NCI-H1417 treated with DMSO at 0.1 percent for 48 hours (cell line): ENCODE results near the gene HADHB.
A peak's percentile ranks its signal among the peaks of the same experiment; 100 is the strongest.
"Not testable (repeated sequence)": the region's sequence is repeated elsewhere in the genome, so short reads cannot be mapped to it uniquely, and the experiment has no call there.

Source experiments
- DNase-seq: peaks from one replicate; lab custom pipeline; 2025; lab: John Stamatoyannopoulos, UW

Gene HADHB

DNA sequence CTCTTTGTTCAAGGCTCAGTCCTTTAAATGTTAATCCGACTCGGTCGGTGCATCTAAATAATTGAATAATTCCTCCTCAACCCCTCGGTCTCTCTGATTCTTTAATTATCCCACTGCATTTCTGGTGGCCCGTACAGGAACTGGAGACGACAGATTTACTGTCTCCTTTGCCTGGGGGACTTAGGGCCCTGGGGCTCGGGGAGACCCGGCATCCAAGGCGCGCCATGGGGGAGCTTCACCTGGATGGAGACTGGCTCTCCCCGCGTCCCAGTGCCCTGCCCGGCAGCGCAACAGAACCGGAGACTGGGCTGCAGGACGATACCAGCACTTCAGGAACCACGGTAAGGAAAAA is 53.5 kb downstream of the HADHB start:
- DNase-seq, result no peak

DNA sequence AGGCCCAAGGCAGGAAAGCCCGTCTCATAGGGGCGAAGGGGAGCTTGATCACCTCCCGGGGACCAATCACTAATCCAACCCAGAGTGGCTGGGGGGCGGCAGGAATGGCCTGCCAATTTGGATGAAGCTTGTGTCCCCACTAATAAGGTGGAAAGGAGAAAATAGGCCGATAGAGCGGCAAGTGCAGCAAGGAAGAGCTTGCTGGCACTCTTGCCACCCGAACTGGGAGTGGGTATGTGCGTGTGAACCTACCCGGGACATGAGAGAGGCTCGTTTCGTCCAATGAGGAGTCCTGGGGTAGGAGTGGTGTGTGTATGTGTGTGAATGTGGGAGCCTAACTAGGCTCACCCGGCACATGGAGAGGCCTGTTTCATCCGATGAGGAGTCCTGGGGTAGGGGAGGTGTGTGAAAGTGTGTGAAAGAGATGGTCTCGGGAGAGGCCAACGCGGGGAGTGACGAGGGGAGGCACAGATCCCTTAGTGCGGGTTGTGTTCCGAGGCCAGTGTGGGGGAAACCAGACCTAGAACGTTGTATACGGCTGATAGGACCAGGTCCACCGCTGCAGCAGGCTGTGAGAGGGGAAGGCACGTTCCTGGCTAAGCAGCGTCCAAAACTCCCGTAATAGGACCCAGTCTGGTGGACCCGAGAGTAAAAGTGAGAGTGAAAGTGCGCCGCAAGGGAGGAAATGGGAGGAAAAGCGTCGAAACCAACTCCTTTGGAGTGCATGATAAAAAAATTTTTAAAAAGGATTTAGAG is 54.1 kb downstream of the HADHB start:
- DNase-seq, result no peak

DNA sequence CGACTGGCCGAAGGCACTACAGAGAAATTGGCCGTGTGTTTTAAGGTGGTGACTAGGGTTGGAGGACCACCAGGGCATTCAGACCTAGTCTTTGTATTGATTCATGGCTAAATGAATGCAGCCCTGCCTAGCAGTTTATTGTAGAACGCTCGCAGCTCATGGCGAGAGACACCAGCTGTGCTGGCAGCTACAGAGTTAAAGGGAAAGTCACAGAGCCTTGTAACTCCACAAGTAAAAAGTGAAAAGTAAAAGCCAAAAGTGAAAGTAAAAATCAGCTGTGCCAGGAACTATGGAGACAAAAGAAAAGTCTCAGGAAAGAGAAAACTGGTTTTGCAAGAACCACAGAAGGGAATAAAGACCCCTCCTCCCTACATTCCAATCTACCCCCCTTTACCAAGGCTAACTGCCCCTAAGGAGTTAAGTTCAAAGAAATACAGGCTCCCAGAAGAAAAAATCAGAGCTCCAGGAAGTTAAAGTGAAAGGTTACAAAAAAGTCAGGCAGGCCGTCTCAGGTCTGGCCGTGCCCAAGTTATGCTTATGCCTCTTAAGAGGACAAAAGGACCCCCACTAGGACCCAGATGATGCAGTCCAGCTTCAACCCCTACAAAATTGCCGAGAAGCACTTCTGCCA is 54.8 kb downstream of the HADHB start:
- DNase-seq, result no peak

DNA sequence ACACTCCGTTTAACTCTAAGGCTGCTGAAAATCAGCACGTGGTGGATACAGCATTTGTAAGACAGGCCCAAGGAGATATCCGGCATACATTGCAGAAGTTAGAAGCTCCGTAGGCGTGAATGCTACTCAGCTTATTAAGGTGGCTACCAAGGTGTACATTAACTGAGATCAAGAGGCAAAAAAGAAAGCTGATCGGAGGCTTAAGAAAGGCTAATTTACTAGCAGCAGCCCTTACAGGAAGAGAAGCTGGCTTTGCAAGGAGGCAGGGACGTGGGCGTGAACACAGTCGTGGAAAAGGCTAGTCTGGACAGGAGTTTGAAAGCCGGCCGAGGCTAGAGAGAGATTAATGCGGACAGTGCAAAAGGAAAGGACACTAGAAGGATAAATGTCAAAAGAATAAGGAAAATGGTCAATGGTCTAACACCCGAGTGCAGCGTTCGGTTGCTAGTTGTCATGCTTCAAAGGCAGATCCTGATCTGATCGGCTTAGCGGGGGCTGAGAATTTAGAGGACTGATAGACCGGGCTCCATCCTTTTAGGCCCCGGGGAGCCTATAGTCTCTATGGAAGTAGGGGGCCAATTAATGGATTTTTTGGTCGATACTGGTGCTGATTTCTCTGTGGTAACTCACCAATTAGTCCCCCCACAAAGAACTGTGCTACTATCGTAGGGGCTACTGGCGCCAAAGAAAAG is 55.6 kb downstream of the HADHB start:
- no peak for DNase-seq

DNA sequence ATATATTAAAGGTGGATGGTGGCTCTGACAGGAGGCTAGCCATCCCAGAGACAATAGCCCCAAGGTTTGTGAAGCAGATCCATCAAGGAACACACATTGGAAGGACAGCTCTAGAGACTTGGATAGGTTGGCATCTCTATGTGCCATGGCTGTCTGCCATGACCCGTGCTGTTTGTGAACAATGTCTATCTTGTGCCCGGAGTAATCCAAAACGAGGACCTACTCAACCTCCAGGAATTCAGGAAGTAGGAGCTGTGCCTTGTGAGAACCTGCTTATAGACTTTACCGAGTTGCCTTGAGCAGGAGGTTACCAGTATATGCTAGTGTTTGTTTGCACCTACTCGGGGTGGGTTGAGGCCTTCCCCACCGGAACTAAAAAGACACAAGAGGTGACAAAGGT is 58.1 kb downstream of the HADHB start:
- DNase-seq, result no peak

DNA sequence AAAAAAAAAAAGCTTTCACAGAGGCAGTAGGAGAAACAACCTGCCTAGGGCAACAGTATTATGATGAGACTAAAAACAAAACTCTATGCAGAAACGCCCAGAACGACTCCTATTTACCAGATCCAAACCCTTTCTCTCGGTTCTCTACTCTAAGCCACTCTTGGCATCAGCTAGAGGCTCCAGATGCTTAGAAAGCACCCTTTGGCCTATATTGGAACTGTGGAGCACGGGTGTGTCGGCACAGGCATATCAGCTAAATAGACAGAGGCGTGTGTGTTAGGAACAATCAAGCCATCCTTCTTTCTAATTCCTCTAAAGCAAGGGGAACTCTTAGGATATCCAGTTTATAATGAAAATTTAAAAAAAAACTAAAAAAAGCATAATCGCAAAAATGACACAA is 60.4 kb downstream of the HADHB start:
- not testable (repeated sequence) for DNase-seq

DNA sequence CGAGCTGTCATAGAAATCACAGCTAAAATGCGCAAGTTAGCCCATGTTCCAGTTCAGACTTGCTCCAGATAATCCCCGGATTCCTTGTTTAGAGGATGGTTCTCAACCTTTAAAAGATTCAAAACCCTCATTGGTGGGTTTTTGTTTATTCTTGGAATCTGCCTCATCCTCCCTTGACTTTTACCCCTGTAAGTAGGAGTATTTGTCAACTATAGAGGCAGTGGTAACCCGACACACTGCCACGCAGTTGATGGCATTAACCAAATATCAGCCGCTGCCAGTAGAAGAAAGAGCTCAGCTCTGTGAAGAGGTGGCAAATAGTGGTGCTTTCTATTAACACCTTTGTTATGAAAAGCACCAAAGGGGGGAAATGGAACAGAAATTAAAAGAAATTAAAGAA is 60.8 kb downstream of the HADHB start:
- DNase-seq, result no peak

DNA sequence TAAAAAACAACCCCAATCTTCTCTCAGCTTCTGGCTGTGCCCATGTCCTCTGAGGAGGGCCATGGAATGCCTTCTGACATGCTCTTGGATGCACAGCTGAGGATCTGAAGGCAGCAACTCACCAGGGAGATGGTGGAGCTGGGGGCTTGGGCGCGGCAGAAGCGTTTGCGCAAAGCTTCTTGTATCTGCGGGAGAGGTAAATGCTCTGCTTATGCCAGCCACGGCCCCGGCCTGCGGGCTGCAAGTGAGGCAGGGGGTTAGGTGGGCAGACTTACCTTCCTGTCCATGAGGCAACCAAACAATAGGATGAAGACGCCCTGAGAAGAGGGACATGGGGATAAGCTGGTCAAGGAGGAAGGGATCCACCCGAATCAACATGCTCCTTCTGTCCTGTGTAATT is 65.2 kb downstream of the HADHB start:
- no peak for DNase-seq

DNA sequence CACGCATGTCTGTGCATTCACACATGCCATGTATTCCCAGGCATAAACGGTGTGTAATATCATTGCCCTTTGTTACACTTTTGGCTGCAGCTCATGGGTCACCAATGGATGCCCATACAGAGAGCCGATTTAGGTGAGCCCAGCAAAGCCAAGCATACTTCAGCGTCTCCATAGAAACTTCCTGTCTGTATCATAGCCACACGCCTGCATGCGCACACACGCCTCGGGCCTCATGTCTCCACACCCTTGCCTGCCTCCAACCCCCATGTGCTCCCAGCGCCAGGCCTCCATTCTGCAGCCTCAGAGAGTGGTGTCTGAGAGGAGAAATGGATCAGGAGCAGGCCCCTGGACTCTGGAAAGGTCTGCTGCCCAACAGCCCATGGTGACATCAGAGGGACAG is 67.7 kb downstream of the HADHB start:
- no peak for DNase-seq

DNA sequence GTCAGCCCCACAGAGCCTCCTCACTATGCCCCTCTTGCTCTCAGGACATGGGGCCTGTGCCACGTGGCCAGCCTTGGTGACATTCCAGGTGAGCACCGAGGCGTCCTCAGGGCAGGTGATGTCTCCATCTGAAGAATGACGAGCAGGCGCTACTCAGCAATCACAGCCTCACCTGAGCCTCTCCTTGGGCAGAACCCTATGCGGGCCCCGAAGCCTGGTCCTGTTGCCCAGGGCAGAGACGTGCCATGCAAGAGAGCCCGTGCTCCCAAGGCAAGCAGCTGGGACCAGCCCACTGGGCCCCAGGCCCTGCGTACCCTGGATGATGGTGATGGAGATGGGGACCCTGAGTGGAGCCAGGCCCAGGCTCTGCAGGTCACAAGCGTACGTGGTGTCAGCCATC is 68.7 kb downstream of the HADHB start:
- no peak for DNase-seq

DNA sequence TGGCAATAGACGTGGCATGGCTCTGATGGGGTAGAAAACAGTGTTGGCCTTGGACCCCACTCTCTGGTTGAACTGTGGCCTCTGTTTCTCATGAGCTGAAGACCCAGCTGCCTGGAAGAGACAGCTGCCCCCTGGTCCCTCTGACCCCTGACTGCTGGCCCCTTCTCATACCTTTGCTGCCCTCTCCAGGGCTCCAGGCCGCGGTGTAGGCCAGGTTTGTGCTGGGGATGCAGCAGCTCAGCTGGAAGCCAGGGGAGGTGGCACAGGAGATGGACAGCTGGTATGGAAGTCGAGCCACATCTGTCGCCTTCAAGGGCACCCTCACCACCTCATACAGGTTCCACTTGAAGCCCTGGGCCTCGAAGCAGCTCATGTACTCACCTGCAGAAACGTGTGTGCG is 69.5 kb downstream of the HADHB start:
- DNase-seq, result no peak

DNA sequence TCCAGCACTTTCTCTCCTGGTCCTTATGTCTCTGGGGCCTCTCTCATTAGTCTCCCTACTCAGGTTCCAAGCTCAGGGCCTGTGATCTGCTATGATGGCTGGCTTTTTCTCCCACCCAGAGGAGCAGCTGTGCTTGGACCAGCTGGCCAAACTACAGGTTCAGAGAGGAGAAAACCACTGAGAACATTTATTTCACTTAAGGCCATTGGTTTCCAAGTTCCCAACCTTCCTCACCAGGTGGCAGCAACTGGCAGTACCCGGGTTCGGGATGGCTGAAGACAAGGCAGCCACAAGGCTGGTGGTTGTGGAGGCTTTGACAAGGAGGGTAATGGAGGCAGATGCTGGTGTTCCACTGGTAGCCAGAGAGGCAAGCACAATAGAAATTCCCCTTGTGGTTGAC is 71.3 kb downstream of the HADHB start:
- no peak for DNase-seq

DNA sequence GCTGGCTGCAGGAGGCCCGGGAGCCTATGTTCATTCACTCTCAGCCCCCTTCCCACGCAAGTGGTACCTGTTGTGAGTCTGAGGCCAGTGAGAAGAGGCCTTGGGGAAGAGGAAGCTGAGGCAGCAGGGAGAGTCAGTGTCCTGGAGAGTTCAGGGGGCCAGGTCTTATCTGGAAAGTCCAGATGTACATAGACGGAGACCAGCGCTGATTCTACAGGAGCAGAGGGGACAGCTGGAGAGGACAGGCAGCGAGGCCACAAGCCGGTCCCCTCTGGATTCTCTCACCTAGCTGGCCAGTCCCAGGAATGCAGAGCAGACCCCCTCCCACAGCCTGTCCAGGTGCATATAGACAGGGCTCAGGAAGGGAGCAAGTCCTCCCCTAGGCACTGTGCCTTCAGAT is 72.1 kb downstream of the HADHB start:
- DNase-seq, result no peak

DNA sequence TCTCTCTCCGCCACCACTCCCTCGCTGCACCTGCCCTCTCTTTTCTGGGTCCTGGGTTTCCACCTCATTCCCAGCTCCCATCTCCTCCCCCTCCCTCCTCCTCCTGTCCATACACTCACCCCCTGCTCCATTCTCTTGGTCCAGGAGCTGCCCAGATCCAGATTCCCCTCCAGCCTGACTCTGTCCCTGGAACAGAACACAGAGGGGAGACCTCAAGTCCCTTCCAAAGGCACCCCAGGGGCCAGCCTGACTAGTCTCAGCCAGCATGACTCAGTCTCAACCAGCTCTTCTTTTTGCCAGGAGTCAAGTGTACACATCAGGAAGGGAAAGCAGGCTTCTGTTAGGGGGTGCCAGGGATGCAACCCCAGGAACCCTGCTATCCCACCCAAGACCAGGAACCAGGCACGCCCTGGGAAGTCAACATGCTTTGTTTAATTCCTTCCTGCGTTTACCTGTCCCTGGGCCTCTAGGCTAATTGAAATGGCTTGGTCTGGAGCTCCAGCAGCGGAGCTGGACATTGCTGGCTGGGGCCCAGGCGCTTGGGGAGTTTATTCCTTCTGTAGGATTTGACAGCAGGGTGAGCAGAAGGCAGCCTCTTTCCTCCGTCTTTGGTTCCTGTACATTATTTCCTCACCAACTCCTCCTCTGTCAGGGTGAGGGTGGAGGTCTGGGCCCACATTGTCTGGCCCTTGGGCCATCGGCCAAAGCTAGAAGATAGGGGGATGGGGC is 72.8 kb downstream of the HADHB start:
- DNase-seq, result no peak

DNA sequence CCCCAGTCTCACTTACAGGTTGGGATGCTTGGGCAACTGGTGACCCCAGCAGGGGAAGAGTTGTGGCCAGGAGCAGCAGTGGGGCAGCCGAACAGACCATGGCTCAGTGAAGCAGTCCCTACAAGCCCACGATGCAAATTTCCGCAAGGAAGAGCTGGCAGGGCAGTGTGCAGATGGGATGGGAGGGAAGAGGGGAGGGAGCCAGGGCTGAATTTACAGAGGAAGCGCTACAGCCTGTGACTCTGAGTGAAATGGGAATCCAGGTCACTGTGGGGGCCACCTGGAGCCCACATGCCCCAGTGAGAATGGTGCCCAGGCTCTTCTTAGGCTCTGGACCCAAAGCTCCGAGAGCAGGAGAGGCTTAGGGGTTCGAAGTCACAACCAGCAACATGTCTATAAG is 74.2 kb downstream of the HADHB start:
- no peak for DNase-seq

DNA sequence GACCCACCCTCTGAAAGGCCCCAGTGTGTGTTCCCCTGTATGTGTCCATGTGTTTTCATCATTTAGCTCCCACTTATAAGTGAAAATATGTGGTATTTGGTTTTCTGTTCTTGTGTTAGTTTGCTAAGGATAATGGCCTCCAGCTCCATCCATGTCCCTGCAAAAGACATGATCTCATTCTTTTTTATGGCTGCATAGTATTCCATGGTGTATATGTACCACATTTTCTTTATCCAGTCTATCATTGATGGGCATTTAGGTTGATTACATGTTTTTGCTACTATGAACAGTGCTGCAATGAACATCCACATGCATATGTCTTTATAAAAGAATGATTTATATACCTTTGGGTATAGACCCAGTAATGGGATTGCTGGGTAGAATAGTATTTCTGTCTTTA is 79.7 kb downstream of the HADHB start:
- DNase-seq, result not testable (repeated sequence)

DNA sequence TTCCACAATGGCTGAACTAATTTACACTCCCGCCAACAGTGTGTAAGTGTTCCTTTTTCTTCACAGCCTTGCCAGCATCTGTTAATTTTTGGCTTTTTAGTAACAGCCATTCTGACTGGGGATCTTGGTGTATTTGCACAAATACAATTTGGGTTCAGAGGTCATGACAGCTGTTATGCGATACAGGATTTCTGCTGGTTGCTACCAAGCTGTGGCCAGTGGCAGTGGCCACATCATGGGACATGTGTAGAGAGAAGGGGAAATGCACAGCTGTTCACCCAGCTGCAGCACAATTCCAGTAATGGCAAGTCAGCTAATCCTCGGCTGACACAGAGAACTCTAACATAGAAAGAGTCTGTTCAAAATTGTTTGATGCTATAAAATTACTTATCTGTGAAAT is 80.2 kb downstream of the HADHB start:
- no peak for DNase-seq

DNA sequence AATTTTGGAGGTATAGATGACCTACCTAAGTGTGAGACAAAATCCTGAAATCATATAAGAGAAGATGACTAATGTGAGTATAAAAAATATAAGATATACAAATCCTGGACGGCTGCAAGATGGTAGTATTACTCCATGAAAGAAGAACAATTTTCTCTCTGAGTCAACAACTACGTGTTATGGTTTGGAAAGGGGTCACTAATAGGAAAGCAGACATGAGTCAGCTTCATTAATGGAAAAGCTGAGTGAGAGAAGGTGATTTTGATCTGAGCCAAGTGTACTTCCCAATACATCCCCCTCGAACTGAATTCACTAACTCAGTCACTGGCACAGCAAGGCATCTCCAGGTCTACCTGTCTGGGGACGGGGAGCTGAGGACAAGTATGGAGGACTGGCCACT is 81.1 kb downstream of the HADHB start:
- no peak for DNase-seq

DNA sequence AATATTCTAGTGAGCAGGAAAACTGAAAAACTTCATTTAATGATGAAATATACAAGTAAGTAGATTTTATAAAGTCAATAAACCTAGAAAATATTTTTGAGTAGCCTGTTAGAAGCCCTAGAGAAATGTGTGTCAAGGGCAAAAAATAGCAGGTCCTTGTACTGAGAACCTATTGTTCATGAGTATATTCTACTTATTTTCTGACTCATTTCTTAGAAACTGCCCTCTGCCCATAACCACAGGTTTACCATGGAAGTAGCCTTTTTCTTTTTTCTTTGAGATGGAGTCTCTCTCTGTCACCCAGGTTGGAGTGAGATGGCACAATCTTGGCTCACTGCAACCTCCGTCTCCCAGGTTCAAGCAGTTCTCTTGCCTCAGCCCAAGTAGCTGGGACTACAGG is 81.8 kb downstream of the HADHB start:
- no peak for DNase-seq

DNA sequence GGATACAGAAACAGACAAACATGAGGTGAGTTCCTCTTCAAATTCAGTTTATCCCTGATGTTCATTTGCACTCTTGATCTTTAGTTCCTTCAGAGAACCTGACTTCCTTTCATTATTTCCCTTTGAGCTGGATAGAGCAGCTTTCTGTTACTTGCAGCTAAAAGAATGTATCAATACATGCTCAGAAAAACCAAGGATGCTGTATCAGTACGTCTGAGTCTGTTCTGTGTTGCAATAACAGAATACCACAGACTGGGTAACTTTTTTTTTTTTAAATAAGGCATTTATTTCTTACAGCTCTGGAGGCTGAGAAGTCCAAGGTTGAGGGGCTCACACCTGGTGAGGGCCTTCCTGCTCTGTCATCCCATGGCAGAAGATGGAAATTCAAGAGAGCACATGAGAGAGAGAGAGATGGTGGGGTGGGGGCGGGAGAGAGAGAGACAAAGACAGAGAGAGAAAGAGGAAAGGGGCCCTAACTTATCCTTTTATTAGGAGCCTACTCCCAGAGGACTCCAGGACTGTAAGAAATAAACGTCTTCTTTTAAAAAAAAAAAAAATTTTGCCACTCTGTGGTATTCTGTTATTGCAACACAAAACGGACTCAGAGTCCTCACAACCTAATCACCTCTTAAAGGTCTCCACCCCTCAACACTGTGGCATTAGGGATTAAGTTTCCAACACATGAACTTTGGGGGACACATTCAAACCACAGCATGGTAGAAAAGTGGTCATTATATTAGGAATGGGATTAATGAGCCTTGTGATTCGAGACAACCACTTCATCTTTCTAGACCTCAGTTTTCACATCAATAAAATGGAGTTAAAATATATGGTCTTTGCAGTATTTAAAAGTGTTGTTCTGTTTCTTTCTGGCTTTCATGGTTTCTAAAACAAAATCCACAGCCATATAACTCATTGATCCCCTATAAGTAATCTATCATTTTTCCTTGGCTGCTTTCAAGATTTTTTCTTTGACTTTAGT is 82.8 kb downstream of the HADHB start:
- no peak for DNase-seq

DNA sequence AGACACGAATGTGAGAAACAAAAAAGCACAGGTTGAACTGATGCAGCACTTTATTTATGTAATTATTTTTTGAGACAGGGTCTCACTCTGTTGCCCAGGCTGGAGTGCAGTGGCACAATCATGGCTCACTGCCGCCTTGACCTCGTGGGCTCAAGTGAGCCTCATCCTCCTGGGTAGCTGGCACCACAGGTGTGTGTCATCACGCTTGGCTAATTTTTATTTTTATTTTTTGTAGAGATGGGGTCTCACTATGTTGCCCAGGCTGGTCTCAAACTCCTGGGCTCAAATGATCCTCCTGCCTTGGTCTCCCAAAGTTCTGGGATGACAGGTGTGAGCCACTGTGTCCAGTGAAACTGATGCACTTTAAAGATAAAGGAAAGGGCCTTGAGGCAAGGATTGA is 84.3 kb downstream of the HADHB start:
- not testable (repeated sequence) for DNase-seq

DNA sequence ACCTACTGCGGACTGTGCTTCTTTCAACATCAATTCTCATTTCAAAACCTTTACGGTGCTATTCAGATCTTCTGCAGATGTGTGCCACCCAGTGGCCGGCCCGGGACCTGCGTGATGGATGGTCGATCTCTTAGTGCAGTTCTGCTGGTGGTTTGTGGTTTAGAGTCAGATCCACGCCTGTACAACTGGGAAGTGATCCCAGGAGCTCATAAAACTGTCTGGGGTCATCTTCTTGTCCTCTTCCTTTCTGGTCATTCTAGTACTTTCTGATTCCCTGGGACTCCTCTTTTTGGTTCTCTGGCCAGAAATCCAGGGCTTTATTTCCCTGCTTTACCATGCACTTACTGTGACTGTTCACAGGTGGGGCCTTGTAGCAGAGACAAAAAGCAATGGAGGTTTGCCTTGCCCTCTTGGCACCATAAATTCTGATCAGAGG is 85.4 kb downstream of the HADHB start:
- peak; percentile 55 for DNase-seq
